Testis (tissue), 3 donors: ENCODE results near the gene CXXC4. TPM values are rescaled to one million over a fixed set of nuclear protein-coding genes. Genes with fewer than 3 reads are reported as not detected.

Experiments
- DNase-seq: peaks from one replicate; pipeline ENCODE4 v3.0.0-alpha.2; 2019
- H3K27ac ChIP-seq, 2 donors: fragments of 200-600 bp; sonication (generic); one replicate each; pipeline ENCODE4 v1.5.1; 2019
- H3K27me3 ChIP-seq: fragments of 200-600 bp; sonication (generic); one replicate; pipeline ENCODE4 v1.5.1; 2019
- H3K36me3 ChIP-seq: fragments of 200-600 bp; sonication (generic); one replicate; pipeline ENCODE4 v1.5.1; 2017; ENCODE audit warnings: low read depth; ENCODE audit errors: missing control alignments
- H3K4me1 ChIP-seq: fragments of 200-600 bp; sonication (generic); one replicate; pipeline ENCODE4 v1.5.1; 2019
- H3K4me3 ChIP-seq, 2 donors: fragments of 200-600 bp; sonication (generic); one replicate each; pipeline ENCODE4 v1.5.1; 2017 to 2019
- H3K9me3 ChIP-seq: fragments of 200-600 bp; sonication (generic); one replicate; pipeline ENCODE4 v1.5.1; 2017
- CTCF ChIP-seq, 3 experiments: fragments of 450-650 bp in 2 of 3; fragments of 200-600 bp in 1 of 3; sonication (generic) in 1 of 3; IDR thresholded peaks; one replicate each; pipeline ENCODE4 v1.5.1; 2016 to 2019; ENCODE audit warnings: antibody characterized with exemption in 3 of 3, mild to moderate bottlenecking in 2 of 3, moderate library complexity in 1 of 3
- POLR2A ChIP-seq: fragments of 450-650 bp; IDR thresholded peaks from one replicate; pipeline ENCODE4 v1.6.1; 2017; ENCODE audit warnings: antibody characterized with exemption, mild to moderate bottlenecking, moderate library complexity
- WGBS, 2 donors: methylation state at CpG; one replicate each; pipeline ENCODE4 v1.1.5; 2018; 5-methylcytosine and 5-hydroxymethylcytosine counted together
- intact Hi-C: fragments of 100-400 bp; cut with DNase I; formaldehyde crosslinking; loops from one replicate; pipeline ENCODE4 v1.15.1; 2023; ENCODE audit warnings: low total_unique reads
- polyA plus RNA-seq: library from polyadenylated mRNA; stranded (reverse); fragments of 350-450 nt; fragmentation: Illumina TruSeq; extraction: RNeasy Lipid Tissue Mini Kit (QIAGEN cat#74804); gene quantifications from one replicate; pipeline ENCODE4 v1.2.3, GENCODE V29; 2014; ENCODE audit warnings: low read depth, low replicate concordance; ENCODE audit not compliant: insufficient read depth
- total RNA-seq, 2 donors: library from RNA; depleted of rRNA; stranded (reverse); fragments of >200 nt; gene quantifications; one replicate each; pipeline ENCODE4 v1.2.3, GENCODE V29; 2016

CXXC4 gene
- total and polyA plus RNA-seq, 3 donors from 2014 or later, result 3.7 to 10.2 (median 8.6) TPM

GRCh38 chr4:104524591-104524990 lies 29.9 kb upstream of the CXXC4 start:
- Histone ChIP-seq H3K36me3 (no peaks in the 10 kb centered on the region), H3K9me3 (no peaks in the 10 kb centered on the region), H3K4me3 (no peak overlapping the region), H3K27ac (no peak overlapping the region), H3K4me1 (no peaks in the 10 kb centered on the region), H3K27me3 (no peaks in the 10 kb centered on the region)
- intact Hi-C loops, result no loop called here
- DNase-seq, result no peak
- TF ChIP-seq POLR2A (no peak), CTCF (IDR thresholded peaks at IDR 0.05) (no peak)
- WGBS, 2 donors, result 82 to 92% methylated on average over 1 of the region's 1 CpG

GRCh38 chr4:104524026-104524425 lies 29.3 kb upstream of the CXXC4 start:
- H3K27me3 ChIP-seq, result no peaks in the 10 kb centered on the region
- DNase-seq, result no peak
- no peak overlapping the region for H3K27ac ChIP-seq
- no peaks in the 10 kb centered on the region for H3K4me1 ChIP-seq
- 54 to 84% methylated on average over 2 of the region's 2 CpGs for WGBS, 2 donors
- H3K36me3 ChIP-seq, result no peaks in the 10 kb centered on the region
- intact Hi-C loops, result no loop called here
- TF ChIP-seq POLR2A (no peak), CTCF (IDR thresholded peaks at IDR 0.05) (no peak)
- no peaks in the 10 kb centered on the region for H3K9me3 ChIP-seq
- H3K4me3 ChIP-seq, result no peak overlapping the region

- H3K4me3 ChIP-seq, result no peak overlapping the region
- TF ChIP-seq POLR2A, result no peak
- no peak for TF ChIP-seq CTCF (IDR thresholded peaks at IDR 0.05)
- no peaks in the 10 kb centered on the region for H3K9me3 ChIP-seq
- H3K4me1 ChIP-seq, result no peaks in the 10 kb centered on the region
- intact Hi-C loops, result no loop called here
- H3K27ac ChIP-seq, result no peak overlapping the region
- H3K27me3 ChIP-seq, result no peaks in the 10 kb centered on the region
- DNase-seq, result no peak
- H3K36me3 ChIP-seq, result no peaks in the 10 kb centered on the region
Measured at GRCh38 chr4:104519588-104519987, 24.9 kb upstream of the CXXC4 start.

GRCh38 chr4:104516884-104517283 lies 22.2 kb upstream of the CXXC4 start:
- Histone ChIP-seq H3K27ac (no peak overlapping the region), H3K4me1 (no peaks in the 10 kb centered on the region), H3K9me3 (no peaks in the 10 kb centered on the region), H3K27me3 (no peaks in the 10 kb centered on the region), H3K4me3 (no peak overlapping the region), H3K36me3 (no peaks in the 10 kb centered on the region)
- TF ChIP-seq POLR2A (no peak), CTCF (IDR thresholded peaks at IDR 0.05) (no peak)
- intact Hi-C loops, result no loop called here
- no peak for DNase-seq

GRCh38 chr4:104508224-104508623 lies 13.5 kb upstream of the CXXC4 start:
- H3K9me3 ChIP-seq, result no peaks in the 10 kb centered on the region
- WGBS, 2 donors, result 73 to 83% methylated on average over 1 of the region's 1 CpG
- H3K36me3 ChIP-seq, result no peaks in the 10 kb centered on the region
- intact Hi-C loops, result no loop called here
- no peak for TF ChIP-seq POLR2A
- TF ChIP-seq CTCF (IDR thresholded peaks at IDR 0.05), result no peak
- no peak overlapping the region for H3K27ac ChIP-seq
- H3K4me1 ChIP-seq, result no peaks in the 10 kb centered on the region
- DNase-seq, result no peak
- no peak overlapping the region for H3K4me3 ChIP-seq
- H3K27me3 ChIP-seq, result no peaks in the 10 kb centered on the region
